Astrocyte of the hippocampus (primary cell): ENCODE data around the gene NBPF20.
"Not testable (repeated sequence)": the region's sequence is repeated elsewhere in the genome, so short reads cannot be mapped to it uniquely, and the experiment has no call there.

Experiments used
- DNase-seq: peaks from one replicate; pipeline ENCODE4 v3.0.0; 2011; ENCODE audit warnings: low read depth, low spot score

The NBPF20 gene, protein sequence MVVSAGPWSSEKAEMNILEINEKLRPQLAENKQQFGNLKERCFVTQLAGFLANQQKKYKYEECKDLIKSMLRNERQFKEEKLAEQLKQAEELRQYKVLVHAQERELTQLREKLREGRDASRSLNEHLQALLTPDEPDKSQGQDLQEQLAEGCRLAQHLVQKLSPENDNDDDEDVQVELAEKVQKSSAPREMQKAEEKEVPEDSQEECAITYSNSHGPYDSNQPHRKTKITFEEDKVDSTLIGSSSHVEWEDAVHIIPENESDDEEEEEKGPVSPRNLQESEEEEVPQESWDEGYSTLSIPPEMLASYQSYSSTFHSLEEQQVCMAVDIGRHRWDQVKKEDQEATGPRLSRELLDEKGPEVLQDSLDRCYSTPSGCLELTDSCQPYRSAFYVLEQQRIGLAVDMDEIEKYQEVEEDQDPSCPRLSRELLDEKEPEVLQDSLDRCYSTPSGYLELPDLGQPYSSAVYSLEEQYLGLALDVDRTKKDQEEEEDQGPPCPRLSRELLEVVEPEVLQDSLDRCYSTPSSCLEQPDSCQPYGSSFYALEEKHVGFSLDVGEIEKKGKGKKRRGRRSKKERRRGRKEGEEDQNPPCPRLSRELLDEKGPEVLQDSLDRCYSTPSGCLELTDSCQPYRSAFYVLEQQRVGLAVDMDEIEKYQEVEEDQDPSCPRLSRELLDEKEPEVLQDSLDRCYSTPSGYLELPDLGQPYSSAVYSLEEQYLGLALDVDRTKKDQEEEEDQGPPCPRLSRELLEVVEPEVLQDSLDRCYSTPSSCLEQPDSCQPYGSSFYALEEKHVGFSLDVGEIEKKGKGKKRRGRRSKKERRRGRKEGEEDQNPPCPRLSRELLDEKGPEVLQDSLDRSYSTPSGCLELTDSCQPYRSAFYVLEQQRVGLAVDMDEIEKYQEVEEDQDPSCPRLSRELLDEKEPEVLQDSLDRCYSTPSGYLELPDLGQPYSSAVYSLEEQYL (N-terminal part only)

DNA sequence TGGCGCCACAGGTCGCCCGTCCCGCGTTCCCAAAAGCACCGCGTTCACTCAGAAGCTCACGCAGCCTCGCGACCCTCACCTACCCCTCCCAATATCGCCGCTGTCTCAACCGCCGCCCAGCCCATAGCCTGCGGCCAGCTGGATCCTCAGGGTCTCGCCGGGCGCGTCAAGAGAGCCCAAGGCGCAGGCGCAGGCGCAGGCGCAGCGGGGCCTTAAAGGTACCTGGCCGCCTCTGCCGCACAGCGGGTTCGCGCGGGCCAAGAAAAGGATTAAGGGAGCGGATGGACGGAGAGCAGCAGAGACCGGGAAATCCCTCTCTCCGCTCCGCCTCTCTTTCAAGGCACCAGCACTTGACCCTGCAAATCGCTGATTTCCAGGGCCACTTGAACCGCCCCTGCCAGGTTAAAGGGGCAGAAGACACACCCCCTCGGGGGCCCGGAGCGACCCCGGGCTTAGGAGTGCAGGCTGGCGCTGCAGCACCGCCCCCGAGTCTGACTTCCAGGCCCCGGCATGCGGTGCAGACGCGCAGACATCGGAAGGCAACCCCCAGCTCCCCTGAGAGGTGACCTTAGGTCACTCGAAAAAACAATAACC, at the start of gene NBPF20:
Gene NBPF20 (minus strand): TSS at position 168 of the 594 bp plus-strand sequence. CDS start 20,331 bp downstream, outside the sequence.
- DNase-seq = peak; percentile 87

DNA sequence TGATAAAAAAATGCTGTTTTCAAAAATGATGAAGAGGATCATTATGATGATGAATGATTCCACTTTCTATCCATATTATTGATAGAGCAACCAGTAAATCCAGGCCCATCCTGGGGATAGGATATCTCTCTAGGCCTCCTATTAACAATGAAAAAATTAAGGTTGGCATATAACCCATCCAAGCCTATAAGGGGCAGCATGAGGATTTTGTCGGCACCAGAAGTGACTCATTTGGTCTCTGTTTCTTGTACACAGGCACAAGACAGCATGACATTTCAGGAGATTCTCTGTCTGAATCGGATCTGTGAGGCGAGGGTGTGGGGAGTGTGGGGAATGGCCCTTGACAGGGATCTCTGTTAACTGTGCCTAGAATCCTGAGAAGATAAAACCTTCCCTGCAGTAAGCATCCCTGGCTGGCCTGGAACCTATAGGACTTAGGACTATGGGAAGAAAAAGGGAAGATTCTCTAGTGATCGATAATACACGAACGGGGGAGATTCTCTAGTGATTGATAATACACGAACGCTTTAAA, 49.5 kb upstream of the NBPF20 start:
- DNase-seq = not testable (repeated sequence)

DNA sequence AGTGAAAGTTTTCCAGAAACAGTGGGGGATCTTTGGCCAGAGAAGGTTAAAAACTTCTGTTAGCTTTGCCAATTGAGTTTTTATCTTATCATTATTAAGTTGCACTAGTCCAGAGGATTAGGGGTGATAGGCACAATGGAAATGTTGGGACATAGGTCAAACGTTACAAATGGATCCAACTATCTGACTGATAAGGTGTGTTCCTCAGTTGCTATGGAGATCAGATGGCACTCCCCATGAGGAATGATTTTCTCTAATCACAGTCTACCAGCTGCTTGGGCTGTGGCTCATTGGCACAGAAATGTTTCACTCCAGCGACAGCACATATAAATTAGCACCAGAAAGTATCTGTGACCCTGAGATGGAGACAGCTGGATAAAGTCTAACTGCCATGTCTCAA, 47.3 kb upstream of the NBPF20 start:
- DNase-seq = not testable (repeated sequence)

DNA sequence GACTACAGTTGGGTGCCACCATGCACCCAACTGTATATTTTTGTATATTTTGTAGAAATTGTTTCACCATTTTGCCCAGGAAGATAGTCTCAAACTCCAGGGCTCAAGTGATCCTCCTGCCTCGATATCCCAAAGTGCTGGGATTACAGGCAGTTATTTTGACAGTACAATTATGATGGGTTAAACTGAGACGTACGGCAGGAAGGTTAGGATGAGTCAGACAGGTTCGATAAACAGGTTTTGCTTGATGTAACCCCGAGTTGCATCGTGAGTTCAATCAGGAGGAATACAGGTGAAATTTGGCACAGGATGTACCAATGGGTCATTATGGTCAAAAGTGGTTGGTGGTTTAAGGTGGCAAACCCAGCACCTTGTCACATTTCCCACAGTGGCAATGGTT, 46.0 kb upstream of the NBPF20 start:
- DNase-seq = not testable (repeated sequence)

DNA sequence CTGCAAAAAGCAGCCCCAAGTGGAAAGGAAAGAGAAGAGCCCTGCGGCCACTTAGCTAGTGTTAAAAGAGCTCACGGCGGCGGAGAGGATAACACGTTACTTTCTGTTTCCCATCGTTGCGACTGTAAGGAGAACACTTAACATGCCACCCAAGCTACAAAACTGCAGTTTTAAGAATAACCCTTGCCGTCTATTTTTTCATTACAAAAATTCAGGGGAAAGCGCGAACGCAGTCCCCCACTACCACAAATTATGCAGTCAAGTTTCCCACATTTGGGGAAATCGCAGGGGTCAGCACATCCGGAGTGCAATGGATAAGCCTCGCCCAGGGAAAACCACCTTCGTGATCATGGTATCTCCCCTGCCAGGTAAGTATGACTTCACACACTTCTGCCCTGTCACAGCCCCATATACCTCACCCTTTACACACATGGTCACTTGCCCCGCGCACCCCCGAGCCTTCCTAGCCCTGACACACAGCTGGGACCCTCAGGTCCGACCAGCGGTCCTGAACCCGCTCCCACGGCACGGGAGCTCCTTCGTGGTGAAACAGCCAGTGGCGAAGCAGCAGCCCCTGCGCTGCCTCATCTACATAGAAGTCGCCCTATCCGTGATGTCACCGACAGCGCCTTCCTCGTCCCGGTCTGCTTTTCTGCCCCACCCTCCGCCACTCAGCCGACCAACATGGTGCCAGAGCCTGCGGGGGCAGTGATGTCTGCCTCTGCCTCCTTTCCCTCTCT, 40.2 kb upstream of the NBPF20 start:
- peak; percentile 86 for DNase-seq

DNA sequence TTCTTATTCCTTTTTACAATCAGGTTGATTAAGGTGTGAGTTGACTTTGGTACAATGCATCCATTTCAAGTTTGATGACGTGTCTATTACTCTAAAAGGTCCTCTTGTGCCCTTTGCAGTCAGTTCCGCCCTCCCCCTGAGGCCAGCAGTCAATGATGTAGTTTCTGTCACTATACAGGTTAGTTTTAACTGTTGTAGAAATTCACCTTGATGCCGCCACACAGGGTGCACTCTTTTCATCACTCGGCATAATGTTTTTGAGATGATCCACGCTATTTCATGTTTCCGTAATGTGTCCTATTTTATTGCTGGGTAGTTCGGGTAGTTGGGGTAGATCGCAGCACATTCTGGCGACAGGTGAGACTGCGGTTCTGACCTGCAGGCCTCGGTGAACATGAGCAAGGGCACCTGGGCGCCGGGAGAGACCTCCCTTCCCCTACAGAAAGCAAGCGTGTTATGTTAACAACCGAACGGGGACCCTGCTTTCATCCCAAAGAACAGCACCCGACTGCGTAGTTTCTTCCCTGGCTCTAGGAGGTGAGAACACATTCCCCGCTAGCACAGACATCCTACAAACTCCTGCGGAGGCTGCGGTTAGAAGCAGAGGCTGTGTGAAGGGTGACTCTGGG, 39.4 kb upstream of the NBPF20 start:
- not testable (repeated sequence) for DNase-seq

DNA sequence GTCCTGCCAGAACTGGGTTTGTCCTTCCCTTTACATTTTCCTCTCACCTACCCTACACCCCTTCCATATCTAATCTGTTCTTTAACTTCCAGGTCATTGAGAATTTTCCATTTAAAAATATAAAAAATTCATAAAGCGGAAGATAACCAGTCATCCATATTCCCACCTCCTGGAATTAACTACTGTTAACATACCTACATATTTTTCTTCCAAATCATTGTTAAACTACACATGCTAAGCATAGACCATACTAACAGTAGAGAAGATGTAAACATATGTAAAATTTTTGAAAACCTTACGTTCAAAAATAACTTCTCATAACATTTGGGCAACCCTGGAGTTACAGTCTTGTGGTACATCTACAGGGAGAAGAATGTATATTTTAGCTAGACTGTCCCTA, 38.6 kb upstream of the NBPF20 start:
- not testable (repeated sequence) for DNase-seq

DNA sequence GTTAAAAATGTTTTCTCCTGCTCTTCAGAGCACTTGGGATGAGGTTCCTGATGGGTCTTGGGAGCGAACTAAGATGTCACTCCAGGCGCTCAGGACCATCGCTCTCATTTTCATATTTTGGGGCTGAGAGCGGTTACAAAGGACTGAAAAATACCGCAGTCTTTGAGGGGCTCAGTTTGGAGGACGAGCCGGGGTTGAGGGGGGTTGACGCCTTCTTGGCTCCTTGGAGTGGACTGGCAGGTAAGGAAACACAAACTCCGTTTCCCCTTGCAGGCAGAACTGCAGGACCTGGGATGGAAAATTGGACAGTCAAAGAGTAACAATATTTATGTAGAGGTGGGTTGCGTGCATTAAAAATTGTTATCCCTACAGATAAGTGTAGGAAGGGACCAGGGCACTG, 35.3 kb upstream of the NBPF20 start:
- DNase-seq = not testable (repeated sequence)

DNA sequence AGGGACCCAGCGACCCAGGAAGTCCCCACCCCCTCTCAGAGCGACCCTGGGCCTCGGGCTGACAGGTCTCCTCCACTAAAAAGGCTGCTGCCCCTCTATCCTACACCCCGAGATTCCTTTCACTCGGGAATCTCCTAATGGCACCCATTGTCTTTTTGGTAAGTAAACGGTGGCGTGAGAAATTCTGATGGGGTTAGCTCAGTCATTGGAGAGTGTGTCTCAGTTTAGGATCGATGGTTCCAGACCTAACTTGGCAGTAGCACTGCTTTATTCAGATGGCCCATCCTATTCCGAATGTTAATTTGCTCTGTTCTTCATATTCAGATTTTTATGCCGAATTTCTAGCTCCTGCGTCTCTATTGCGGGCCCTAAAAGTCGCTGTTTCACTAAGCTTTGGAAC, 34.6 kb upstream of the NBPF20 start:
- DNase-seq = not testable (repeated sequence)

DNA sequence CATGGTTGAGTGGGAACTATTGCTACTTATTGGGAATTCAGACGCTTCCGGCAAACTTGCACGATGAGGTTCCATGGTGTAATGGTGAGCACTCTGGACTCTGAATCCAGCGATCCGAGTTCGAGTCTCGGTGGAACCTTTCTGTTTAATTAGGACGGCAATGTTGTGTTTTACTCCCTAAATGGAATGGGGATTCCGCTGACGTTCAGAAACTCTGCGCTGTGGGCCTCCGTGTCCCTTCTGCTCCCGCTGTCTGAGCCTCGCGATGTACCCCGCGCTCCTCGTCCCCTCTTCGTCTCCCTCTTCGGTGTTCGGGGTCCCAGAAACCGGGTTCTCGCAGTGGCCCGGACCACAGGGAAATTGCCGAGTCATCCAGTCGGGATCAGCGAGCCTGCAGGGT, 34.2 kb upstream of the NBPF20 start:
- not testable (repeated sequence) for DNase-seq

DNA sequence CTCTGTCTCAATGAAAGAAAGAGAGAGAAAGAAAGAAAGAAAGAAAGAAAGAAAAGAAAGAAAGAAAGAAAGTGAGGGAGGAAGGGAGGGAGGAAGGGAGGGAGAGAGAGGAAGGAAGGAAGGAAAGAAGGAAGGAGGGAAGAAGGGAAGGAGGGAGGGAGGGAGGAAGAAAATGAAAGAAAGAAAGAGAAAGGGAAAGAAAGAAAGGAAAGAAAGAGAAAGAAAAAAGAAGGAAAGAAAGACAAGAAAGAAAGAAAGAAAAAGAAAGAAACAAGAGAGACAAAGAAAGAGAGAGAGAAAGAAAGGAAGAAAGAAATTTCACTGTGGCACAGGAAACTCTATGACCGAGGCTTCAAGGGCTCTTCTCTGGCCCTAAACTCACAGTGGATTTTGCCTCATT, 33.7 kb upstream of the NBPF20 start:
- DNase-seq = not testable (repeated sequence)

DNA sequence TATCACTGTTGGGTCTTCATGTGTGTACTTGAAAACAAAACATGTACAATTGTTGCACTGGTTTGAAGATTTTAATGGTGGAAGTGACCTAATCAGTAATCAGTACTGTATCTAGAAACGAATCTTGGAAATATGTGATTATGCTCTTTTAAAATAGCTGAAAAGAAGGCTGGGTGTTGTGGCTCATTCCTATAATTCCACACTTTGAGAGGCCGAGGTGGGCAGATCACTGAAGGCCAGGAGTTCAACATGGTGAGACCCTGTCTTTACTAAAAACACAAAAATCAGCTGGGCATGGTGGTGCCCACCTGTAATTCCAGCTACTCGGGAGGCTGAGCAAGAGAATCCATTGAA, 29.4 kb upstream of the NBPF20 start:
- not testable (repeated sequence) for DNase-seq

DNA sequence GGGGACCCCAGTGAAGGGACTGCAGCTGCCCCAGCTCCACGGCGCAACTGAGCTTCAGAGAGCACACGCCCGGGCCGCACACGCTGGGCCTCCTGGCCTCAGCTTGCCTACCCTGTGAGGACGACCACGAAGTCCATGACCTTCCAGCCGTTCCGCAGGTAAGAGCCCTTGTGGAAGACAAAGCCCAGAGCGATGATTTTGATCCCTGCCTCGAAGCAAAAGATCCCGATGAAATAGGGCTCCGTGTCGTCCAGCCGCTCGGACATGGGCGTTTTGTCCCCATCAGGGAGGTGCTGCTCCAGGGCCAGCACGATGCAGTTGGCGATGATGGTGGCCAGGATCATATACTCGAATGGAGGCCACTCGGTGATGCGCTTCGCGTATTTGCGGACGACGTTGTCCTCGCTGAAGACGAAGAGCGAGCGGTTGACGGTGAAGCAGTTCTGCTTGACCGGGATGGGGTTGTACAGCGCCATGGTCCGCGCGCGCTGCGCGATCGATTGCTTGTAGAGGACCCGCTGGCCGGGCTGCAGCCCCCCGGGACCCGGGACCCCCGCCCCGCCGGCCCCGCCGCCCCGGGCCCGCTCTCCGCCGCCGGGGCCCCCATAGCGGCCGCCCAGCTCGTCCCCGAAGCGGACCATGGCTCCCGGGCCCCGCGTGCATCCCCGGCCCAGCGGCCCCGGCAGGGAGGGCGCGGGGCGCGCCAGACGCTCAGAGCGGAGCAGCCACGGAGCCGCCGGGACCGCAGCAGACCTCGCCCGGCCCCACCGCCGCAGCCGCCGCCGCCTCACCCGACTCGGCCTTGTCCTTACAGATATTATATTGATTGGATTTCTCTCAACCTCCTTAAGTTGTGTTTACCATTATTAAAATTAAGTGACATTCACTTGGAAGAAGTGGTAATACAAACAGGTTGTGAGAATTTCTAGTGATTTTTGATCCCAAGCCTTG, 28.7 kb upstream of the NBPF20 start:
- not testable (repeated sequence) for DNase-seq

DNA sequence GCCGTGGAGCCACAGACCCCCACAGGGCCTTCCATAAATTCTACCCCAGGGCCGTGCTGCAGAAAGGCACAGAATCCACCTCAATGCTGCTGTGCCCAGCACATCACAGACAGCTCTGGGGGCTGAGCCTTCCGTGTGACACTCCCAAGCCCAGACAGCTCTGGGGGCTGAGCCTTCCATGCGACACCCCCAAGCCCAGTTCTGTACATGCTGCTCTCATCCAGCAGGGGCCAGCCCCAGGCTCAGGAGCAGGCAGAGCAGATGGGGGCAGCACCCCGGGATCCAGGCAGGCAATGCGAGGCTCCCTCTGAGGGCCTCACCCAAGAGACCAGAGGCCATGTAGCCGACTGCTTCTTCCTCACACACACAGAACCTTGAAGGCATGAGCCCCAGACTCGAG, 27.1 kb upstream of the NBPF20 start:
- not testable (repeated sequence) for DNase-seq

DNA sequence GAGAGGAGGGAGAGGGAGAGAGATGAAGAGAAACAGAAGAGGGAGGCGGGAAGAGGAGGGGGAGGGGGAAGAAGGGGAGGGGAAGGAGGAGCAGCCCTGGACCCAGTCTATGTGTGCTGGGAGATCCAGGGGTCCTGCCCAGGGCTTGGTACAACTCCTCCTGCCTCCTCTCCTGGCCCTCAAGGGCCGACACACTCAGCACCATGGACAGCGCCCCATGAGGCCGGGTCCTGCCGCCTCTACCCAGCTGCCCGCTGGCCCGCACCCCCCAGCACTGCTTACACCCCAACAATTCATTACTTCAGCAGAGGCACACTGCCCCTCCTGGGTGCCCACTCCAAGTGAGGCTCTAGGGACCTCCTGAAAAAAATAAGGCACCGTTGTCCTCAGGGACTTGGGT, 26.5 kb upstream of the NBPF20 start:
- peak; percentile 31 for DNase-seq

DNA sequence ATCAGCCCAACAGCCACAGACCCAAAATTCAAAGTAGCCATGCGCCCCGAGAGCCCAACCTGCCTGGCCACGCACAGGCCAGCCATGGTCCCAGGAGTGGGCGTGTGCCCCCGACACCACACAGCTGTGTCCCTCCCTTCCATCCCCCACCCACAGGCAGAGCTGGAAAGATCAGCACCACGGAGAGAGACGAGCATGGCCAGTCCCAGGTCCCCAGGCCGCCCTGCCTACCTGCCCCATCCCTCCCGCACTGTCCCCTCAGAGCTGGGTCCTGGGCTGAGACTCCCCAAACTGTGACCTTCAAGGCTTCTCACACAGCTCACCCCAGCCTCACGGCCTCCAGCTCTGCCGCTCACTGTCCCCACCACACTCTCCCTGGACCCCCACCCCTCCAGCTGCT, 19.8 kb upstream of the NBPF20 start:
- DNase-seq = not testable (repeated sequence)

DNA sequence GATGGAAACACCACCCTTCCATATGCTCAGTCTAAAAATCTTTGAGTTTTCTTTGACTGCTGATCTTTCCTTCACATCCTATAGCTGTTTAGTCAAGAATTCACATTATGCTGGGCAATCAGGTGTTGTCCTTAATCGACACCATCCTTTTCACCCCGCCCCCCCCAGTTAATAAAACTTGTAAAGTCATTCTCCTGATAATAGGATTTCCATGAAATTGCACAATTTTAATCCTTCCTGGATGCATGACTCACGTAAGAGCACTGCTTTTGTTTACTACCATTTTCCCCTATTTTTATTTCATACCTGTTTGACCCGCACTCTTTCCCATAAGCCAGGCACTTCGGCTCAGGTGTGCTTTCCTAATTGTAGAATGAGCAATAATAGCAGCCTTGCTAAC, 16.9 kb upstream of the NBPF20 start:
- not testable (repeated sequence) for DNase-seq

DNA sequence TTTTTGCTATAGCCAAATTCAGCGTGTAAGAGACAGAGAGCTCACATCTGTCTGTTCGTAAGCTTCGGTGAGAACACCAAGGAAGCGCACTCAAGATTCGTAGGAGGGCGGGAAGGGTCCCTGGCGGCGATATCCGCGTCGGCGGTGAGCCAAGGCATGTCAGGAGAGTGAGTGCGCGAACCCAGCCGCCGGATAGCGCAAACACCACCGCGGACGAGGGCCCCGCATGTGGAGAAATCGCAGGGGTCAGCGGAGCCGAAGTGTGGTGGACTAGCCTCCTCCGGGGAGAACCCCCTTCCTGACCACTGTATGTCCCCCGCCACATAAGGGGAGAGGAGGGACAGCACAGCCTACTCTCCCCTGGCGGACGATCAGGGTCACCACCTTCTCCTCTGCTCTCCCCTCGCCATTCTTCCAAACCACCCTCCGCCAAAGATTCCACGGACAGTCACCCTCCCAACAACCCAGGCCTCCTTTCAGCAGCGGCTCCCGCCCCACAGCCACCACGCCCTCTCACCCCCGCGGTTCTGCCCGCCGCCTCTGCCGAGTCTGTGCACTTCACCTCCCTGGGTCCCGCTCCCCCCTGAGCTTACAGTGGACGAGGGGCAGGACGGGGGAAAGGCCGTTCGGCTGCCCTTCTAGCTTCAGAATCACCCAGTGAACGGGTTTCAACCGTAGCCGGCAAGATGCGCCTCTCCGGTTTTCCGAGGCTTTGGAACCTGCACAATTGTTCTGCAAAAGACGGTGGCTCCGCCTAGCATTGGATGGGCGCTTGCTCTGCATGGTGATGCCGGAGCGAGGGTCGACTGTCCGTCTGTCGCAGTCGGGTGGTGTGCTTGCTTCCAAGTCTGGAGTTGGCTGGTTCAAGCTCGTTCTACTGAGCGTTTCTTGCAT, 6.2 kb upstream of the NBPF20 start:
- DNase-seq = peak; percentile 3
